Endothelial cell (in vitro differentiated cells): ENCODE measurements around the gene SNAP23. TPM values are rescaled to one million over a fixed set of nuclear protein-coding genes. Genes with fewer than 3 reads are reported as not detected.

Experiments
- DNase-seq: peaks from one replicate; pipeline ENCODE4 v3.0.0; 2021; ENCODE audit warnings: low spot score
- H3K27ac Mint-ChIP-seq: one replicate; pipeline ENCODE4 v1.8.0; 2021; ENCODE audit warnings: mixed read lengths, inconsistent platforms; ENCODE audit not compliant: unreplicated experiment
- H3K27me3 Mint-ChIP-seq: one replicate; pipeline ENCODE4 v1.8.0; 2021; ENCODE audit warnings: mild to moderate bottlenecking, moderate library complexity, mixed read lengths, inconsistent platforms; ENCODE audit not compliant: unreplicated experiment
- H3K36me3 Mint-ChIP-seq: one replicate; pipeline ENCODE4 v1.8.0; 2021; ENCODE audit warnings: mild to moderate bottlenecking, low read depth, mixed read lengths, inconsistent platforms; ENCODE audit not compliant: unreplicated experiment
- H3K4me1 Mint-ChIP-seq: one replicate; pipeline ENCODE4 v1.8.0; 2021; ENCODE audit warnings: mild to moderate bottlenecking, mixed read lengths, inconsistent platforms; ENCODE audit not compliant: unreplicated experiment
- H3K4me3 Mint-ChIP-seq: one replicate; pipeline ENCODE4 v1.8.0; 2021; ENCODE audit warnings: mild to moderate bottlenecking, mixed read lengths, inconsistent platforms; ENCODE audit not compliant: unreplicated experiment
- H3K9me3 Mint-ChIP-seq: one replicate; pipeline ENCODE4 v1.8.0; 2021; ENCODE audit warnings: mixed read lengths, inconsistent platforms; ENCODE audit not compliant: unreplicated experiment
- CTCF ChIP-seq: fragments of 200-600 bp; sonication (generic); IDR thresholded peaks from one replicate; pipeline ENCODE4 v1.5.0; 2021; ENCODE audit warnings: antibody characterized with exemption; ENCODE audit not compliant: unreplicated experiment
- total RNA-seq: library from RNA; stranded (reverse); fragmentation: NEBNext Ultra II Directional; extraction: Animal tissue kit (Norgen Biotek cat#: 25700); gene quantifications from one replicate; pipeline ENCODE4 v1.2.1, GENCODE V29; 2021; ENCODE audit not compliant: unreplicated experiment

The SNAP23 gene
- total RNA-seq, 1 donor from 2014 or later = 121 TPM

DNA sequence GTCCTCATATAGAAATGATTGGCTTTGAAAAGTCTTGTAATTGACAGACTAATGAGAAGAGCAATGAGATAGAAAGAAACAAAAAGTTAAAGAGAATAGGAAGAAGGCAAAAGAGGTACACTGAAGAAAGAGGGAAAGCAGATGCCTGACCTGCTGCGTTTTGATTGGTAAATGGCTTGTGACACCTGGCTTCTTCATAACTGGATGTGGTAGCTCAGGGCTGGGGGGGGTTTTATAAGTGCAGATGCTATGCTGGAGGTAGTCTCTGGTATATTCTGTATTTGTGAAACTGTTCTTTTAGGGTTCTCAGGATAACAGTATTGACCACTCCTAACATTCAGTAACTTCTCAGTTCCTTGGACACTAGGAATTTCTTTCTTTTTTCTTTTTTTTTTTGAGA is 81.3 kb downstream of the SNAP23 start:
- Mint-ChIP-seq H3K36me3 (peaks cover 13% of the 10 kb centered on the region), H3K4me3 (peak overlapping the region; percentile 91), H3K27ac (peak overlapping the region; percentile 70), H3K4me1 (peaks cover 26% of the 10 kb centered on the region), H3K27me3 (peaks cover 8% of the 10 kb centered on the region), H3K9me3 (no peaks in the 10 kb centered on the region)
- TF ChIP-seq CTCF = no peak
- DNase-seq = no peak

DNA sequence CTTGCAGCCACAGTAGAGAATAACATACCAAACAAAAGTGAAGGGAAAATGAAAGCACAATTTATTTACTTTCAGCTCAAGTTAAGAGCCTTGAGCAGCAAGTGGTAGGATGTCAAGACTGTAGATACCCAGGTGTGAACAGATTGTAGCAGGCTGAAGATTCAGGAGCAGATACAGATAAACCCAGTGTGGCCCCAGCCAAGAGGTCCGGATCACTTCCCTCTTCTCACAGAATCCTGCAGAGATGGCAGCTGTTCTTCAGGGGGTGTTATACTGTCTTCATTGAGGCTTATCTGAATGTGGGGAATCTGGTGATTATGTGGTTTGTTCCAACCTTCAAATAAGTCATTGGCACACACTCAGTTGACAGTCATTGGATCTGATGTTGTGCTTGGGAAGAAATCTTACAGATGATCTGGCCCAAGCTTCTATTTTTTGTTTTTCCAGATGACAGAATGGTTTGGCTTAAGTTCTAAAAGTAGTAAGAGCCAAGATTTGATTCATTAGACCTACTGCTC is 82.1 kb downstream of the SNAP23 start:
- H3K27me3 Mint-ChIP-seq = peaks cover 8% of the 10 kb centered on the region
- no peak overlapping the region for H3K27ac Mint-ChIP-seq
- peaks cover 26% of the 10 kb centered on the region for H3K4me1 Mint-ChIP-seq
- H3K36me3 Mint-ChIP-seq = peaks cover 13% of the 10 kb centered on the region
- H3K4me3 Mint-ChIP-seq = no peak overlapping the region
- DNase-seq = no peak
- TF ChIP-seq CTCF = no peak
- H3K9me3 Mint-ChIP-seq = no peaks in the 10 kb centered on the region

- DNase-seq = no peak
- Mint-ChIP-seq H3K9me3 (no peaks in the 10 kb centered on the region), H3K4me1 (peaks cover 30% of the 10 kb centered on the region), H3K27ac (no peak overlapping the region), H3K27me3 (peaks cover 10% of the 10 kb centered on the region), H3K4me3 (no peak overlapping the region), H3K36me3 (peaks cover 13% of the 10 kb centered on the region)
- no peak for TF ChIP-seq CTCF
Measured at GRCh38 chr15:42578984-42579537, 83.6 kb downstream of the SNAP23 start.

DNA sequence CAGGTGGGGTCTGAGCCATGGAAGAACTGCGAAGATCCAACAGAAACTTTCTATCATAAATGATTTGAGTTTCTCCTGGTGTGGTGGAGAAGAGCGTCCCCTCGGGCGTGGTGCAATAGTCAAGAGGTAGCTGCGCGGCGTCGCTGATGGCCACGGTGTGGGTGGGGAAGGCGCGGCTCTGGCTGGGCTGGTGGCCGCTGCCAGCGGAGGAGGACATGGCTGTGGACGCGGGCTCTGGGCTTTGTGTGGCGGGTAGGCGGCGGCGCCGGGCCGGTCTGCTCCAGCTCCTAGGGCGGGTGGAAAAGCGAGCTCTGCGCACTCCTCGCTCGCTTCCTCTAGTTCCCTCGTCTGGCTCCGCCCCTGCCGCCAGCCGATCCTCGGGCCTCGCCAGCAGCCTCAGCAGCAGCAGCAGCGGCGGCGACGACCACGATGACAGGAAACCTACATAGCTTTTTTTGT is 85.9 kb downstream of the SNAP23 start:
- peaks cover 9% of the 10 kb centered on the region for H3K27me3 Mint-ChIP-seq
- H3K27ac Mint-ChIP-seq = no peak overlapping the region
- no peaks in the 10 kb centered on the region for H3K9me3 Mint-ChIP-seq
- DNase-seq = peak; percentile 79
- H3K36me3 Mint-ChIP-seq = peaks cover 5% of the 10 kb centered on the region
- H3K4me3 Mint-ChIP-seq = peak overlapping the region; percentile 81
- H3K4me1 Mint-ChIP-seq = peaks cover 30% of the 10 kb centered on the region
- TF ChIP-seq CTCF = no peak

Other genes starting within 250 kb of the SNAP23 start
- gene GANC, start 222.4 kb upstream of the SNAP23 start, total RNA-seq = 18.7 TPM
- gene TMEM87A, start 222.2 kb upstream of the SNAP23 start, total RNA-seq = 29.1 TPM
- gene CAPN3, start 136.1 kb upstream of the SNAP23 start, total RNA-seq = 2.0 TPM
- 56.3 TPM for gene ZNF106, start 4.5 kb upstream of the SNAP23 start, total RNA-seq
- 32.7 TPM for gene LRRC57, start 53.2 kb downstream of the SNAP23 start, total RNA-seq
- gene HAUS2, start 53.2 kb downstream of the SNAP23 start, total RNA-seq = 23.5 TPM
- 7.2 TPM for gene STARD9, start 80.0 kb downstream of the SNAP23 start, total RNA-seq
- 29.9 TPM for gene CDAN1, start 241.5 kb downstream of the SNAP23 start, total RNA-seq